ENCODE measurements around the gene ASIC1.

The ASIC1 gene

DNA sequence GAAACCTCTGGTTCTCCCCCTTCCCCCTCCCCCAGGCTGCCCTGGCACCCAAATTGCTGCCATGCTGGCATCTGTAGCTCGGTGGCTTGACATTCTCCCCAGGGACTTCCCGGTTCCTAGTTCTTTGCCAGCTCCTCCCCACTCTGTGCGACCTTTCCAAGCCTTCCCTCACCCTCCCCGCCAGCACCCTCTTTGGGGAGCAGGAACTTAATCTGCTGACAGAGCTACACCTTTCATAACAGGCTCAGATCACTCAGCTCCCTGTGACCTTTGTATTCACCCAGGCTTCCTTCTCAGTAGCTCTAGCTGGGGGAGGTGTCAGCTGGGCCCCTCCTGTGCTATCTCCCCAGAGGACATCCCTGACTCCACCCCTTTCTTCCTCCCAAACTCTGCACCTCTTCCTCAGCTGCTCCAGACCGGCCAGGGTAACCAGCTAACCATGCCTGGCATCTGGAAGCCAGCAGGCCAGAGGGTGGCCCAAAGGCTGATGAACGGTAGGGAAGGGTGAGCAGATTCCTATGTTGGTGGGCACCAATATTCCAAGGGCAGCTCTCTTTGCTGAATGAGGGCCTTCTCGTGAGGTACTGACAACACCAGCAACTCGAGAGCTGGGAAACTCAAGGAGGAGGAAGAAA, 52.8 kb downstream of the ASIC1 start:
- ChIA-PET POLR2A (interaction anchor here (0.9 to 2.3 kb wide), 3 partner anchors 57 to 144 kb away, joined by 3 to 6 read pairs (median 6); partner anchors contain the start of gene CERS5), CTCF (interaction anchor here (1.0 to 19.2 kb wide), 26 partner anchors 11 to 395 kb away, joined by 3 to 296 read pairs (median 14); partner anchors contain the start of genes CERS5, DIP2B, GPD1 and LIMA1)
- peak; percentile 65 for DNase-seq (ENCODE audit: extremely low spot score)

GRCh38 chr12:50110762-50111351, 53.5 kb downstream of the ASIC1 start:
- CTCF ChIA-PET = interaction anchor here (1.0 to 19.2 kb wide), 33 partner anchors 11 to 394 kb away, joined by 3 to 296 read pairs (median 10); partner anchors contain the start of genes CERS5, DIP2B, GPD1 and LIMA1
- TF ChIP-seq, protein P1, sequence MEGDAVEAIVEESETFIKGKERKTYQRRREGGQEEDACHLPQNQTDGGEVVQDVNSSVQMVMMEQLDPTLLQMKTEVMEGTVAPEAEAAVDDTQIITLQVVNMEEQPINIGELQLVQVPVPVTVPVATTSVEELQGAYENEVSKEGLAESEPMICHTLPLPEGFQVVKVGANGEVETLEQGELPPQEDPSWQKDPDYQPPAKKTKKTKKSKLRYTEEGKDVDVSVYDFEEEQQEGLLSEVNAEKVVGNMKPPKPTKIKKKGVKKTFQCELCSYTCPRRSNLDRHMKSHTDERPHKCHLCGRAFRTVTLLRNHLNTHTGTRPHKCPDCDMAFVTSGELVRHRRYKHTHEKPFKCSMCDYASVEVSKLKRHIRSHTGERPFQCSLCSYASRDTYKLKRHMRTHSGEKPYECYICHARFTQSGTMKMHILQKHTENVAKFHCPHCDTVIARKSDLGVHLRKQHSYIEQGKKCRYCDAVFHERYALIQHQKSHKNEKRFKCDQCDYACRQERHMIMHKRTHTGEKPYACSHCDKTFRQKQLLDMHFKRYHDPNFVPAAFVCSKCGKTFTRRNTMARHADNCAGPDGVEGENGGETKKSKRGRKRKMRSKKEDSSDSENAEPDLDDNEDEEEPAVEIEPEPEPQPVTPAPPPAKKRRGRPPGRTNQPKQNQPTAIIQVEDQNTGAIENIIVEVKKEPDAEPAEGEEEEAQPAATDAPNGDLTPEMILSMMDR (IDR thresholded peaks at IDR 0.05; ENCODE audit: control extremely low read depth, extremely low read depth, low read depth, missing control alignments) = no peak
- POLR2A ChIA-PET = interaction anchor here (0.7 to 2.3 kb wide), 7 partner anchors 10 to 143 kb away, joined by 3 to 12 read pairs (median 6); partner anchors contain the start of genes CERS5 and SMARCD1
- DNase-seq (ENCODE audit: extremely low spot score) = peak; percentile 40

More for the DNA sequence above, 52.8 kb downstream of the ASIC1 start:
- TF ChIP-seq, protein P1 (IDR thresholded peaks at IDR 0.05; ENCODE audit: control extremely low read depth, extremely low read depth, low read depth, missing control alignments) = no peak

DNA sequence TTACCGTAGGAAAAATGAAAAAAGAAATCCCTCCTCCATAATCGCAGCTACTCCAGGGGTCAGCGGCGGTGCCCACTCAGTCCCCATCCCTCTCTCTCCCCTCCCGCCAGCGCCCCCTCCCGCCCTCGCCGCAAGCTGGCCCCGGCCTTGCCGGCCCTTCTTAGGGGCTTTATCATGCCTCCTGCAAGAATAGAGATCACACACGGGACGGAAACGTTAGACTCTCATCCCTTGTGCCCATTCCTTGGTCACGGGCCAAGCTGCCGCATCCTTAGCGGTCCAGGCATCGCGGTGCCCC, 53.9 kb downstream of the ASIC1 start:
- TF ChIP-seq, protein P1 (IDR thresholded peaks at IDR 0.05; ENCODE audit: control extremely low read depth, extremely low read depth, low read depth, missing control alignments) = no peak
- ChIA-PET POLR2A (interaction anchor here (0.7 to 2.3 kb wide), 8 partner anchors 9 to 110 kb away, joined by 3 to 16 read pairs (median 6); partner anchors contain the start of genes CERS5 and SMARCD1), CTCF (interaction anchor here (0.6 to 19.2 kb wide), 33 partner anchors 12 to 393 kb away, joined by 3 to 296 read pairs (median 9); partner anchors contain the start of genes CERS5, DIP2B, FAM186A and GPD1)
- DNase-seq (ENCODE audit: extremely low spot score) = no peak

DNA sequence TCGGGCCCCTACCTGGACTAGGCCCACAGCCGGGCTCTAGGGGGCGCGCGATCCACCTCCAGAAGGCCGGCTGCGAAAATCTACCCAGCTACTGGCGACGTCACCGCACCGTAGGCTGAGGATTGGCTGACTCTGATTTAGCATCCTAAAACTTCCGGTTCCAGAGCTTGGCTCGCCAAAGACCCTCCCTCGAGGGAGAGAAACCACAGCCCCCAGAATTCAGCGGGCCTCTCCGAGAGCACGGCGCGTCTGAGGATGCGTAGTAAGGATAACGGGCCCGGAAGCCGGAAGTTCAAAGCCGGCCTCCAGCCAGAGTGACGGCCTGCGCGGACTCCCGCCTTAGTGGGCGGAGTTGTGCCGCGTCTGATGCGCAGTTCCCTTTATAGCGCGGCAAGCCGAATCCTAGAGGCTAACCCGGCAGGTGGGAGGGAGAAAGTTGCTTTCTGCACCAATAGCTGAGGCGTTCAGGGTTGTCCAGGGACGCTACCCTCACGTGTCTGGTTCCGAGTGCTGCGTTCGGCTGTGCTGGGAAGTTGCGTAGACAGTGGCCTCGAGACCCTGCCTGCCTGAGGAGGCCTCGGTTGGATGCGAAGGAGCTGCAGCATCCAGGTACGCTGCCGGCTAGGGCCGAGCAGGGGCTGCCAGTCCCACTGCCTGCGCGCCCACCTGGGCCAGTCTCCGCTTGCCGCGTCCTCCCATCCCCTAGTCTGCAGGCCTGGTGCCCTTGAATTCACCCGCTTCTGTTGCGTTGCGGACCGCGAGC, 54.5 kb downstream of the ASIC1 start, which contains the start of gene COX14:
Gene COX14, plus strand, starts transcription at position 544 of the 763 bp plus-strand sequence. CDS start 7,808 bp downstream, outside the sequence.
- CTCF ChIA-PET = interaction anchor here (0.6 to 19.2 kb wide), 36 partner anchors 12 to 408 kb away, joined by 3 to 296 read pairs (median 8); partner anchors contain the start of genes CERS5, FAM186A, GPD1 and LIMA1
- TF ChIP-seq, protein P1 (IDR thresholded peaks at IDR 0.05; ENCODE audit: control extremely low read depth, extremely low read depth, low read depth, missing control alignments) = peak; percentile 91
- peak; percentile 96 for DNase-seq (ENCODE audit: extremely low spot score)
- POLR2A ChIA-PET = interaction anchor here (0.5 to 2.3 kb wide), 15 partner anchors 8 to 969 kb away, joined by 3 to 16 read pairs (median 6); partner anchors contain the start of genes CERS5, GPD1 and SMARCD1

DNA sequence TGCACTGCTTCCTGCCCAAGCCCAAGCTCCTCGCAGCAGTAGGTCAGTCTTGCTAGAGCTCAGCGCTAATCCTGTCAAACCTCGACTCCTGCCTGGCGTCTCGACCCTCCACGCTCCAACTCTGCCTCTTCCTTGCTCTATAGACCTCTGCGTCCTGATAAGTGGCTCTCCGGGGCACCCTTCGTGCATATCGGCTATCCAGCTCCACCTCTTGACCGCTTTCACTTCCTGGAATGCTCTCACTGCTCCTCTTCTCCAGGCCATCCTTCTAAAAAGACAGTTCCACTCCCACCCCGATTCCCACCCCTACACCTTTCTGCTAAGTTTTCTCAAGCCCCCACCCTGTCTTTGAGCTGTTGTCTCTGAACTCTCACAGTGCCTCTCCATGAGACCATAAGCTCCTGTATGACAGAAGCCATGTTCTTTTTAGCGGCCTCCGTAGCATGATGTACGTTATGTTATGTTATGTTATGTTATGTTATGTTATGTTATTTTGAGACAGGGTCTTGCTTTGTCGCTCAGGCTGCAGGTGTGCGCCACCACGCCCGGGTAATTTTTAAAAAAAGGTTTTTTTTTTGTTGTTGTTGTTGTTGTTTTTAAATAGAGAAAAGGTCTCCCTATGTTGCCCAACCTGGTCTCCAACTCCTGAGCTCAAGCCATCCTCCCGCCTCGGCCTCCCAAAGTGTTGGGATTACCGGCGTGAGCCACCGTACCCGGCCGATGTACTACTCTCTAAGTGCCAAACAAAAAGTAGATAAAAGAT, 55.2 kb downstream of the ASIC1 start:
- ChIA-PET POLR2A (interaction anchor here (0.5 to 2.3 kb wide), 14 partner anchors 8 to 969 kb away, joined by 3 to 16 read pairs (median 6); partner anchors contain the start of genes CERS5, GPD1 and SMARCD1), CTCF (interaction anchor here (0.9 to 19.2 kb wide), 25 partner anchors 13 to 408 kb away, joined by 3 to 296 read pairs (median 16); partner anchors contain the start of genes CERS5, FAM186A, GPD1 and LIMA1)
- TF ChIP-seq, protein P1 (IDR thresholded peaks at IDR 0.05; ENCODE audit: control extremely low read depth, extremely low read depth, low read depth, missing control alignments) = no peak
- no peak for DNase-seq (ENCODE audit: extremely low spot score)
